KMS-11 (cell line): ENCODE results near the gene RPS6KA5.

Experiments used
- H2AFZ ChIP-seq: fragments of 200-600 bp; sonication (generic); 2 replicates; pipeline ENCODE4 v1.6.1; 2016; ENCODE audit warnings: antibody characterized with exemption, mixed run types, low read depth
- H3K27ac ChIP-seq: fragments of 200-600 bp; sonication (generic); 2 replicates; pipeline ENCODE4 v1.6.1; 2016; ENCODE audit warnings: mild to moderate bottlenecking, mixed run types
- H3K27me3 ChIP-seq: fragments of 200-600 bp; sonication (generic); 2 replicates; pipeline ENCODE4 v1.6.1; 2017; ENCODE audit warnings: mild to moderate bottlenecking, low read depth, mixed run types, moderate library complexity; ENCODE audit not compliant: insufficient read depth
- H3K36me3 ChIP-seq: fragments of 200-600 bp; sonication (generic); 2 replicates; pipeline ENCODE4 v1.6.1; 2017; ENCODE audit warnings: mild to moderate bottlenecking, mixed run types; ENCODE audit not compliant: insufficient read depth
- H3K4me1 ChIP-seq: fragments of 200-600 bp; sonication (generic); 2 replicates; pipeline ENCODE4 v1.6.1; 2016; ENCODE audit warnings: mild to moderate bottlenecking, low read depth, mixed run types; ENCODE audit not compliant: poor library complexity, severe bottlenecking
- H3K4me2 ChIP-seq: fragments of 200-600 bp; sonication (generic); 2 replicates; pipeline ENCODE4 v1.7.0; 2016; ENCODE audit warnings: mild to moderate bottlenecking, mixed run types
- H3K4me3 ChIP-seq: fragments of 200-600 bp; sonication (generic); IDR thresholded peaks from 2 replicates; pipeline ENCODE4 v1.6.1; 2017; ENCODE audit warnings: low read depth, low read length, mixed read lengths; ENCODE audit not compliant: insufficient read depth
- H3K79me2 ChIP-seq: fragments of 200-600 bp; sonication (generic); 2 replicates; pipeline ENCODE4 v1.6.1; 2016; ENCODE audit warnings: low read depth, mixed run types; ENCODE audit not compliant: insufficient read depth
- H3K9ac ChIP-seq: fragments of 200-600 bp; sonication (generic); 2 replicates; pipeline ENCODE4 v1.6.1; 2016; ENCODE audit warnings: mild to moderate bottlenecking, mixed run types
- H4K20me1 ChIP-seq: fragments of 200-600 bp; sonication (generic); 2 replicates; pipeline ENCODE4 v1.6.1; 2016; ENCODE audit warnings: mild to moderate bottlenecking, mixed run types; ENCODE audit not compliant: insufficient read depth
- CTCF ChIP-seq: fragments of 200-600 bp; sonication (generic); conservative IDR thresholded peaks from 2 replicates; pipeline ENCODE4 v1.6.1; 2017; ENCODE audit warnings: low read depth, mild to moderate bottlenecking, antibody characterized with exemption, low read length, moderate library complexity, mixed read lengths

RPS6KA5 gene

GRCh38 chr14:90805084-90805391 lies 255.4 kb downstream of the RPS6KA5 start:
- H3K36me3 ChIP-seq = no peaks in the 10 kb centered on the region
- no peak overlapping the region for H3K9ac ChIP-seq
- no peak overlapping the region for H3K4me2 ChIP-seq
- H3K4me3 ChIP-seq = no peak overlapping the region
- H2AFZ ChIP-seq = no peak overlapping the region
- H3K27ac ChIP-seq = no peak overlapping the region
- H3K27me3 ChIP-seq = no peaks in the 10 kb centered on the region
- no peaks in the 10 kb centered on the region for H4K20me1 ChIP-seq
- peaks cover 6% of the 10 kb centered on the region for H3K4me1 ChIP-seq
- H3K79me2 ChIP-seq = no peaks in the 10 kb centered on the region
- no peak for TF ChIP-seq CTCF

GRCh38 chr14:90804292-90805083 lies 256.0 kb downstream of the RPS6KA5 start:
- H2AFZ ChIP-seq = no peak overlapping the region
- H3K27me3 ChIP-seq = no peaks in the 10 kb centered on the region
- H3K4me1 ChIP-seq = peaks cover 6% of the 10 kb centered on the region
- no peaks in the 10 kb centered on the region for H3K36me3 ChIP-seq
- no peak overlapping the region for H3K27ac ChIP-seq
- H3K9ac ChIP-seq = no peak overlapping the region
- no peaks in the 10 kb centered on the region for H4K20me1 ChIP-seq
- no peaks in the 10 kb centered on the region for H3K79me2 ChIP-seq
- H3K4me3 ChIP-seq = no peak overlapping the region
- H3K4me2 ChIP-seq = no peak overlapping the region
- TF ChIP-seq CTCF = no peak

- H3K27me3 ChIP-seq = no peaks in the 10 kb centered on the region
- H3K27ac ChIP-seq = no peak overlapping the region
- H3K9ac ChIP-seq = no peak overlapping the region
- H2AFZ ChIP-seq = no peak overlapping the region
- H3K79me2 ChIP-seq = no peaks in the 10 kb centered on the region
- H3K36me3 ChIP-seq = no peaks in the 10 kb centered on the region
- H3K4me1 ChIP-seq = peaks cover 4% of the 10 kb centered on the region
- no peak overlapping the region for H3K4me3 ChIP-seq
- TF ChIP-seq CTCF = no peak
- no peaks in the 10 kb centered on the region for H4K20me1 ChIP-seq
- H3K4me2 ChIP-seq = no peak overlapping the region
Observed at GRCh38 chr14:90803249-90803648, 257.2 kb downstream of the RPS6KA5 start.

- Histone ChIP-seq H4K20me1 (no peaks in the 10 kb centered on the region), H3K4me3 (no peak overlapping the region), H3K4me2 (no peak overlapping the region), H3K27me3 (no peaks in the 10 kb centered on the region), H3K9ac (no peak overlapping the region), H2AFZ (no peak overlapping the region), H3K27ac (no peak overlapping the region), H3K79me2 (no peaks in the 10 kb centered on the region), H3K36me3 (no peaks in the 10 kb centered on the region), H3K4me1 (no peaks in the 10 kb centered on the region)
- no peak for TF ChIP-seq CTCF
Observed at GRCh38 chr14:90799420-90799819, 261.0 kb downstream of the RPS6KA5 start.
